Measurements from ENCODE around the gene SLC35B2. TPM values are rescaled to one million over a fixed set of nuclear protein-coding genes. Genes with fewer than 3 reads are reported as not detected.
"Not testable (repeated sequence)": the region's sequence is repeated elsewhere in the genome, so short reads cannot be mapped to it uniquely, and the experiment has no call there.

SLC35B2 gene
- total RNA-seq, 1 experiment from 2014 or later, result 127 TPM

DNA sequence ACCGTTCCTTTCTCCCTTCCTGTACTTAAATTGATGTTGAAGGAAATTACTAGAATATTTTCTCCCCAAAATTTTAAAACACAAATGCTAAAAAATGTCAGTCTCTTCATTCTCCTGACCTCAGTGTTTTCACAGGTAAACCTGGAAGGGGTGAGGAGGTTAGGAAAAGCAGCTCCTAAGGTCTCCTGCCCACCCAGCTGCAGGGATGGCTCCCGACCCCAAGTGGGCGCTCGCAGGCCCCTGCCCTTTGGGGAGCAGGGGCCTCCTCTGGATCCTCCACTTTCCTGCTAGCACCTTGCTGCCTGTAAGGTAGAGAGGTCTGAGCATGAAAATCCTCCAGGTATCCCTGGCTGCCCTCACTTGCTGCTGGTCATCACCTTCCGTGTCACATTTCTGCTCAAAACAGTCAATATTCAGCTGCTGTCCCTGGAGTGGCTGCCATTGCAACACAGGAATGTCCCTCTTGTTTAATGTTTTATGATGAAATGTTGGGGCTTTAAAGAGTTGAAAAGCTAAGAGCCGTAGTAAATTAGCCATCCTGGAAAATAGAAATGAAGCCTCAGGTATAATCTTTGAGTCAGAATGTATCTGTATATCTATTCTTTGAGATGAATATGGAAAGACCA lies 21.3 kb downstream of the SLC35B2 start:
- no peak for DNase-seq (ENCODE audit: low read depth)

DNA sequence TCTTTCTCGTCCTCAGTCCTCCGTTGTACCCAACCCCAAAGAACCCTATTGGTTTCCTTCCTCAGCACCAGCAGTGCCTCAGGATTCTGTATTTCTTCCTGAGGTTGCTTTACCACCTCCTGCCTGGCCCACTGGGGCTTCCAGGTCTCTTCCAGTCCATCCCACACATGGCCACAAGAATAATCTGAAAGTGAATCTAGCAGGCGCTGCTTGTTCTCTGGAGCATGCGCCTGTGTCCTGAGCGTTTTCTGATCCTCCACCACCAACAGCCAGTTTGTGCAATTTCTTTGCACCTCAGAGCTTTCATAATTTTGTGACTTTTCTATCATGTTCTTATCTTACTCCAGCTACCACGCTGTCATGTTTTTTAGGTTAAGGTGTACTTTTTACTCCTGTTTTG lies 22.1 kb downstream of the SLC35B2 start:
- no peak for DNase-seq (ENCODE audit: low read depth)

DNA sequence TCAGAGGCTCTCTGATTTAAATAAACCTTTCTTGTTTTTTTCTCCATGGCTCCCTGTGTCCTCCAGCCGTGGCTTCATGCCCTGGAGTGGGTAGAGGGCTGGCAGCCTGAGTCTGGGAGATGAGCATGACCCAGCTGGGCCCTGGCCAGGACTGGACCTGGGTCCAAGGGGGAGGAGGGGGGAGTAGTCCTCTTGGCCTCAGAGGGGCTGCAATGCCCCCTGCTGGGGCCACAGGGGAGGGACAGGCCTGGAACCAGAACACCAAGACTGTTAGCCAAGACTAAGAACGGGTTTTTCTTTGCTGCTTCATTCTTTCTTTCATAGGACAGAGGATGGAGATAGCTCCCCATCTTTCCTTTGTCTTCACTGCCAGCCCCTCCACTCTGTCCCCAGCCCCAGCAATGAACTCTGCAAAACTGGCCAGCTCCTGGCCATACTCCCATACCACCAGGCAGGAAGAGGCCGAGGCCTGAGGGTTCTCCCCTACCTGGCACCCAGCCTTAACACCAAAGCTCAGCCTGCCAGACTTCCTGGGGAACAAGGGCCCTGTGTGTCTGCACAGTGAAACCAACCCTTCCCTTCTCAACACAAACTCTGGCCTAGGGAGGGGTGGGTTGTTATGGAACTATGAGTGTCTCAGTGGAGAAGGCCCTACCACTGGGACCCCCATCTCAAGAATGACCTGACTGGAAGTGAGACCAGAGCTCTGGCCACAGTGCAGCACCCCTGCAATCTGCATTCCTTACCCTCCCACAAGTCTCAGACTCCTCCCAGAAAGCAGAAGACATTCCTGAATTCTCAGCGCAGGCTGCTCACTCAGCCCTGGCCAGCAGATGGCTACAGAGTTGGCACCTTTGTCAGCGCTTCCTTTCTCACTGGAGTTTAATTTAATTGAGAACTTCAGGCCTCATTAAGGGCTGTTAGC lies 23.0 kb downstream of the SLC35B2 start:
- DNase-seq (ENCODE audit: low read depth), result peak; percentile 70

DNA sequence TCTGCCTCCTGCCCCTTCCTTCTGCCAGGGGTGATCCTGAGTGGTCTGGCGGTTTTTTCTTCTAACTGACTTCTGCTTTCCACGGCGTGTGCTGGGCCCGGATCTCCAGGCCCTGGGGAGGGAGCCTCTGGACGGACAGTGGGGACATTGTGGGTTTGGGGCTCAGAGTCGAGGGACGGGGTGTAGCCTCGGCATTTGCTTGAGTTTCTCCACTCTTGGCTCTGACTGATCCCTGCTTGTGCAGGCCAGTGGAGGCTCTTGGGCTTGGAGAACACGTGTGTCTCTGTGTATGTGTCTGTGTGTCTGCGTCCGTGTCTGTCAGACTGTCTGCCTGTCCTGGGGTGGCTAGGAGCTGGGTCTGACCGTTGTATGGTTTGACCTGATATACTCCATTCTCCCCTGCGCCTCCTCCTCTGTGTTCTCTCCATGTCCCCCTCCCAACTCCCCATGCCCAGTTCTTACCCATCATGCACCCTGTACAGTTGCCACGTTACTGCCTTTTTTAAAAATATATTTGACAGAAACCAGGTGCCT lies 23.7 kb downstream of the SLC35B2 start:
- no peak for DNase-seq (ENCODE audit: low read depth)

DNA sequence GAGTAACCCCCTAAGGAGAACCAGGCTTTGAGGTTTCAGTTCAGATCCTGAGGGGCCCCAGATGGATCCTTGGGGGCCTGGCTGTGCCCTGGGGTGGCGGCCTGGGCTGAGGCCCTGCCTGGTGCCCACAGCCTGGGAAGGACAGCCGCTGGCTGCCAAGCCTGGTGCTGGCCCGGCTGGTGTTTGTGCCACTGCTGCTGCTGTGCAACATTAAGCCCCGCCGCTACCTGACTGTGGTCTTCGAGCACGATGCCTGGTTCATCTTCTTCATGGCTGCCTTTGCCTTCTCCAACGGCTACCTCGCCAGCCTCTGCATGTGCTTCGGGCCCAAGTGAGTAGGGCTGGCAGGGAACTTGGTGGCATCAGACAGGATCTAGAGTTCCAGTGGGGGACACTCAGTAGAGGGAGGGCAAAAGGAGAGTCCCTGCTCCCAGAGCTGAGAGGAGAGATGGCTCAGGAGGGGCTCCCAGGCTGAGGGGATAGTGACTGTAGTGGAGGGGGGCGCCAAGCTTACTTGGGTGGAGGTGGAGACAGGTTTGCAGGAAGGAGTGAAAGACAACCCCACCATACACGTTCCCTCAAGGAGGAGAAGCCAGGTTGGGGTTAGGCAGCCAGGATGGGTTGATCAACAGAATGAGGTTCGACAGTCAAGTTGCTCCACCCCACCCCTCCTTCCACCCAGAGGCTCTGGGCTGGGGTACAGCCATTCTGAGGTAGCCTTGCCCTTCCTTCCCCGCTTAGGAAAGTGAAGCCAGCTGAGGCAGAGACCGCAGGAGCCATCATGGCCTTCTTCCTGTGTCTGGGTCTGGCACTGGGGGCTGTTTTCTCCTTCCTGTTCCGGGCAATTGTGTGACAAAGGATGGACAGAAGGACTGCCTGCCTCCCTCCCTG lies 24.4 kb downstream of the SLC35B2 start:
- no peak for DNase-seq (ENCODE audit: low read depth)

GRCh38 chr6:44231426-44231825 lies 25.9 kb downstream of the SLC35B2 start:
- not testable (repeated sequence) for DNase-seq (ENCODE audit: low read depth)

GRCh38 chr6:44230034-44230675 lies 27.2 kb downstream of the SLC35B2 start:
- no peak for DNase-seq (ENCODE audit: low read depth)

DNA sequence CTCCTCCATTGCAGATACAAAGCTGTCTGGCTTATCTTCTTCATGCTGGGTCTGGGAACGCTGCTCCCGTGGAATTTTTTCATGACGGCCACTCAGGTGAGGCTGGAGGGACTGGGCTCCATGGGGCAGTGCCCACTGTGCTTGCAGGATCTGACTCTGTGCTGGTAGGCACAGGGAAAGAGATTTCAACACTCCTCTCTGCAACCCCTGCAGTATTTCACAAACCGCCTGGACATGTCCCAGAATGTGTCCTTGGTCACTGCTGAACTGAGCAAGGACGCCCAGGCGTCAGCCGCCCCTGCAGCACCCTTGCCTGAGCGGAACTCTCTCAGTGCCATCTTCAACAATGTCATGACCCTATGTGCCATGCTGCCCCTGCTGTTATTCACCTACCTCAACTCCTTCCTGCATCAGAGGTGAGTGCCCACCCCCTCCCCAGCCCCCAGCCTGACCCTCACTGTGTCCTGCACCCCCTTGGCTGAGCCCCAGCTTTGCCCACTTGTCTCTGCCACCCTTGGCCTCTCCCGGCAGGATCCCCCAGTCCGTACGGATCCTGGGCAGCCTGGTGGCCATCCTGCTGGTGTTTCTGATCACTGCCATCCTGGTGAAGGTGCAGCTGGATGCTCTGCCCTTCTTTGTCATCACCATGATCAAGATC lies 27.8 kb downstream of the SLC35B2 start:
- no peak for DNase-seq (ENCODE audit: low read depth)

DNA sequence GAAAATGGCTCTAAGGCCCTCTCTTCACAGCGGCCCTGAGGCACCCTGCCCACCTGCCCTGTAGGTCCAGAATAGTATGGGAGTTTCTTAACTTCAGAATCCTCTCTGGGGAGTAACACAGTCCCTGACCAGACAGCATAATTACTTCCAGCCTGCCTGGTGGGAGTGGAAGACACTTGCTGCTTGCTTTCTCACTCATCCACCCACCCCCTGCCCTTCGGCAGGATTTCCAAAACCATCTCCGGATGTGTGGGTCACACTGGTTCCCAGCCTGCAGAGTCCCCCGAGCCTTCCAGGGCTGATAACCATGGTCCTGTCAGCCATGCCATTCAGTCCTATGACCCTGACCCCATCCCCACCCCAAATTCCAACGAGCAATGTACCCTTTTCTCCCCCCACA lies 28.5 kb downstream of the SLC35B2 start:
- DNase-seq (ENCODE audit: low read depth), result no peak

DNA sequence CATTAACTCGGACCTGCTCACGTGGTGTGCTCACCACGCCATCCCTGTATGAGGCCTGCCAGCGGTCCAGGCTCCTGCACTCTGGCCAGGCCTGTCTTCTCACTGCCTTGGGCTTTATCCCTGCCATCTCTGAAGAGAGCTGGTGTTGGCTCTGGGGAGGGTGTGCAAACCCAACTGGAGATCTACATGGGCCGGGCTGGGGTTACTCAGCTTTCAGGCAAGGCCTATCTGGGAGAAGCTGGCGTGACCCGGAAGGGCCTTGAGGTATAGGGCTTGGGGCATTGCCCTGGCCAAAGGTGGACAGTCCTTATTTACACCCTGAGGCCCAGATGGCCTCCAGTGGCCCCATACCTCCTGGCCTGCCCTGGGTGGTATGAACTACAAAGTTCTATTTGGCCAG lies 28.9 kb downstream of the SLC35B2 start:
- DNase-seq (ENCODE audit: low read depth), result no peak

- DNase-seq (ENCODE audit: low read depth), result no peak
These were observed 29.3 kb downstream of the SLC35B2 start for GRCh38 chr6:44228031-44228430.

GRCh38 chr6:44227148-44227793 lies 30.1 kb downstream of the SLC35B2 start:
- DNase-seq (ENCODE audit: low read depth), result no peak

GRCh38 chr6:44226368-44227147 lies 30.8 kb downstream of the SLC35B2 start:
- no peak for DNase-seq (ENCODE audit: low read depth)

- DNase-seq (ENCODE audit: low read depth), result no peak
These were observed 31.6 kb downstream of the SLC35B2 start for GRCh38 chr6:44225579-44226325.

DNA sequence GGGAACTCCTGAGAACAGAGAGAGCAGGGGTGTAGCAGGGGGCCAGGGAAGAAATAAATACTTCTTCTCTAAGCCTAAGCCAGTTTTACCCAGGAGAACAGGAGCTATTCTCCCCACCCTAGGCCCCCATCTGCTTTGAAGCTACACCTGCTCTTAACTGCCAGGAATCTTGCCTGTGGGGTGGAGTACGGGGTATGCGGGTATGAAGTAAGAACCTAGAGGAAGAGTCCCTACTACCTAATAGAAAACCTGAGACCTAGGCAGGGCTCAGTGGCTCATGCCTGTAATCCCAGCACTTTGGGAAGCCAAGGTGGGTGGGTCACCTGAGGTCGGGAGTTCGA lies 32.4 kb downstream of the SLC35B2 start:
- no peak for DNase-seq (ENCODE audit: low read depth)

GRCh38 chr6:44224029-44224964 lies 33.0 kb downstream of the SLC35B2 start:
- DNase-seq (ENCODE audit: low read depth), result peak; percentile 63

GRCh38 chr6:44223319-44224028 lies 33.9 kb downstream of the SLC35B2 start, which contains the start of gene SLC29A1:
Gene SLC29A1 (plus strand): TSS chr6:44223595. CDS start chr6:44227314, 3,719 bp downstream.
- peak; percentile 54 for DNase-seq (ENCODE audit: low read depth)

All from HT1080 (cell line).